H1 (cell line): ENCODE data around the gene HES1. TPM values are rescaled to one million over a fixed set of nuclear protein-coding genes. Genes with fewer than 3 reads are reported as not detected.

Experiments used
- CTCF ChIA-PET: fragments of 300-600 bp; sonication (Branson Sonifier 250); formaldehyde crosslinking; loops from one replicate; lab custom pipeline; 2021; ENCODE audit not compliant: partially characterized antibody; lab: Charles Lee
- POLR2A ChIA-PET: fragments of 300-600 bp; sonication (Branson Sonifier 250); formaldehyde crosslinking; loops from one replicate; lab custom pipeline; 2021; ENCODE audit warnings: inconsistent platforms; ENCODE audit not compliant: partially characterized antibody; lab: Charles Lee
- DNase-seq, 2 experiments: peaks; one replicate each; pipeline versions ENCODE4 v3.0.0 to v3.0.0-alpha.2; 2010 to 2022; ENCODE audit warnings: low spot score in 2 of 2, low read depth in 1 of 2, mixed read lengths in 1 of 2
- FAIRE-seq: peaks from 2 replicates; lab custom pipeline; 2011; peaks lifted over from hg19 to GRCh38; lab: Jason Lieb, UNC
- H2AFZ ChIP-seq: 2 replicates; pipeline ENCODE4 v1.8.1; 2012; ENCODE audit warnings: low read length, inconsistent platforms
- H2AK5ac ChIP-seq: 2 replicates; pipeline ENCODE4 v1.6.1; 2013; ENCODE audit warnings: low read depth, low read length
- H2BK120ac ChIP-seq: replicated peaks from 2 replicates; pipeline ENCODE3; 2013; ENCODE audit warnings: low read depth, low read length, inconsistent platforms
- H2BK12ac ChIP-seq: 2 replicates; pipeline ENCODE4 v1.6.1; 2013; ENCODE audit warnings: low read depth, low read length
- H2BK15ac ChIP-seq: 2 replicates; pipeline ENCODE4 v1.6.1; 2013; ENCODE audit warnings: low read length
- H2BK20ac ChIP-seq: 2 replicates; pipeline ENCODE4 v1.6.1; 2013; ENCODE audit warnings: low read length
- H2BK5ac ChIP-seq: 2 replicates; pipeline ENCODE4 v1.6.1; 2013; ENCODE audit warnings: low read depth, low read length
- H3K14ac ChIP-seq: 2 replicates; pipeline ENCODE4 v1.6.1; 2013; ENCODE audit warnings: inconsistent platforms; ENCODE audit not compliant: insufficient read length
- H3K18ac ChIP-seq: 2 replicates; pipeline ENCODE4 v1.6.1; 2013; ENCODE audit warnings: low read length; ENCODE audit errors: extremely low read depth
- H3K23ac ChIP-seq: 2 replicates; pipeline ENCODE4 v1.6.1; 2013; ENCODE audit warnings: inconsistent platforms; ENCODE audit not compliant: insufficient read length
- H3K23me2 ChIP-seq: 2 replicates; pipeline ENCODE4 v1.6.1; 2013; ENCODE audit warnings: low read depth, low read length
- H3K27ac ChIP-seq: 2 replicates; pipeline ENCODE4 v1.6.1; 2011; ENCODE audit warnings: low read depth, low read length, inconsistent platforms
- H3K27me3 ChIP-seq, 4 experiments: replicated peaks in 1 of 4; 1 replicate in 1 of 4; 2 replicates in 3 of 4; pipeline versions ENCODE4 v1.6.1 to v1.8.1; 2011 to 2013; ENCODE audit warnings: low read length in 3 of 4, mild to moderate bottlenecking in 3 of 4, inconsistent platforms in 2 of 4, mixed read lengths in 2 of 4, moderate library complexity in 1 of 4; ENCODE audit not compliant: control insufficient read depth in 3 of 4, insufficient read depth in 3 of 4; ENCODE audit errors: extremely low read depth in 1 of 4
- H3K36me3 ChIP-seq, 4 experiments: 2 replicates each; pipeline versions ENCODE4 v1.6.1 to v1.8.1; 2011 to 2013; ENCODE audit warnings: mild to moderate bottlenecking in 4 of 4, low read length in 3 of 4, moderate library complexity in 2 of 4, control low read depth in 1 of 4, inconsistent platforms in 1 of 4; ENCODE audit not compliant: insufficient read depth in 4 of 4, control insufficient read depth in 2 of 4
- H3K4ac ChIP-seq: replicated peaks from 2 replicates; pipeline ENCODE3; 2013; ENCODE audit warnings: low read length, low read depth, mixed read lengths, inconsistent platforms; ENCODE audit not compliant: insufficient read length
- H3K4me1 ChIP-seq, 4 experiments: replicated peaks in 1 of 4; 1 replicate in 1 of 4; 2 replicates in 3 of 4; pipeline versions ENCODE4 v1.6.1 to v1.8.1; 2011 to 2013; ENCODE audit warnings: low read length in 3 of 4, inconsistent platforms in 2 of 4, mixed read lengths in 1 of 4; ENCODE audit not compliant: insufficient read depth in 4 of 4, control insufficient read depth in 3 of 4
- H3K4me2 ChIP-seq, 2 experiments: 2 replicates each; pipeline versions ENCODE4 v1.6.1 to v1.8.1; 2011 to 2013; ENCODE audit warnings: low read depth in 2 of 2, low read length in 2 of 2, control low read depth in 1 of 2, inconsistent platforms in 1 of 2, mild to moderate bottlenecking in 1 of 2; ENCODE audit not compliant: insufficient read depth in 1 of 2
- H3K4me3 ChIP-seq, 4 experiments: fragments of 200-600, 300-600 bp in 1 of 4; sonication (generic), shearing (Covaris generic), sonication (Bioruptor Twin) in 1 of 4; 2 replicates each; pipeline versions ENCODE4 v1.5.1 to v1.8.1; 2011 to 2016; ENCODE audit warnings: low read length in 4 of 4, low read depth in 3 of 4, control low read depth in 2 of 4, inconsistent platforms in 2 of 4, mild to moderate bottlenecking in 2 of 4, mixed read lengths in 1 of 4, moderate library complexity in 1 of 4; ENCODE audit not compliant: insufficient read depth in 2 of 4; ENCODE audit errors: extremely low read depth in 1 of 4
- H3K56ac ChIP-seq: replicated peaks from 2 replicates; pipeline ENCODE3; 2013; ENCODE audit warnings: low read depth, mild to moderate bottlenecking, mixed read lengths, low read length, inconsistent platforms; ENCODE audit not compliant: insufficient read length
- H3K79me1 ChIP-seq: 2 replicates; pipeline ENCODE4 v1.6.1; 2013; ENCODE audit warnings: low read depth, low read length, control low read depth
- H3K79me2 ChIP-seq, 2 experiments: 2 replicates each; pipeline versions ENCODE4 v1.6.1 to v1.8.1; 2012 to 2013; ENCODE audit warnings: low read length in 2 of 2, mild to moderate bottlenecking in 2 of 2, inconsistent platforms in 1 of 2; ENCODE audit not compliant: insufficient read depth in 2 of 2, control insufficient read depth in 1 of 2
- H3K9ac ChIP-seq, 4 experiments: replicated peaks in 1 of 4; 1 replicate in 1 of 4; 2 replicates in 3 of 4; pipeline versions ENCODE4 v1.6.1 to v1.8.1; 2011 to 2013; ENCODE audit warnings: low read depth in 3 of 4, low read length in 3 of 4, control low read depth in 2 of 4, mild to moderate bottlenecking in 2 of 4, moderate library complexity in 2 of 4, inconsistent platforms in 1 of 4; ENCODE audit errors: extremely low read depth in 1 of 4
- H3K9me3 ChIP-seq, 2 experiments: 2 replicates each; pipeline versions ENCODE4 v1.6.1 to v1.8.1; 2012 to 2013; ENCODE audit warnings: mild to moderate bottlenecking in 2 of 2, moderate library complexity in 2 of 2, control low read depth in 1 of 2, inconsistent platforms in 1 of 2, low read depth in 1 of 2, low read length in 1 of 2, mixed read lengths in 1 of 2; ENCODE audit not compliant: insufficient read depth in 2 of 2
- H4K20me1 ChIP-seq, 2 experiments: replicated peaks in 1 of 2; 2 replicates each; pipeline versions ENCODE3 to v1.8.1; 2011 to 2013; ENCODE audit warnings: inconsistent platforms in 2 of 2, low read length in 2 of 2, mild to moderate bottlenecking in 1 of 2; ENCODE audit not compliant: insufficient read depth in 2 of 2, control insufficient read depth in 1 of 2
- H4K5ac ChIP-seq: 2 replicates; pipeline ENCODE4 v1.6.1; 2013; ENCODE audit warnings: low read length, low read depth, mixed read lengths, inconsistent platforms; ENCODE audit not compliant: insufficient read length
- H4K8ac ChIP-seq: 2 replicates; pipeline ENCODE4 v1.8.0; 2013; ENCODE audit warnings: mild to moderate bottlenecking, moderate library complexity, low read length, inconsistent platforms; ENCODE audit not compliant: insufficient read depth; ENCODE audit errors: extremely low read depth
- H4K91ac ChIP-seq: replicated peaks from 2 replicates; pipeline ENCODE3; 2013; ENCODE audit warnings: low read length, mixed read lengths, inconsistent platforms; ENCODE audit not compliant: insufficient read length
- GTF2F1 ChIP-seq: IDR thresholded peaks from 2 replicates; pipeline ENCODE4 v1.6.1; 2012; ENCODE audit warnings: low read depth, low read length, improper control_type of control experiment, borderline replicate concordance
- KDM4A ChIP-seq: IDR thresholded peaks from one replicate; pipeline ENCODE4 v1.7.1; 2012; ENCODE audit warnings: low read depth, mild to moderate bottlenecking, moderate library complexity, low read length, inconsistent platforms; ENCODE audit not compliant: severe bottlenecking
- NRF1 ChIP-seq: IDR thresholded peaks from 2 replicates; pipeline ENCODE4 v1.6.1; 2011; ENCODE audit warnings: mild to moderate bottlenecking, low read depth, low read length, improper control_type of control experiment
- RFX5 ChIP-seq: IDR thresholded peaks from 2 replicates; pipeline ENCODE4 v1.6.1; 2011; ENCODE audit warnings: low read depth, low read length, improper control_type of control experiment, borderline replicate concordance
- WGBS, 2 experiments: shearing (Covaris generic) in 1 of 2; methylation state at CpG; one replicate each; pipeline versions ENCODE4 v1.1.6 to v1.1.7; 2013 to 2015; ENCODE audit warnings: low lambda C conversion rate in 2 of 2, mixed read lengths in 2 of 2, inconsistent platforms in 1 of 2, low coverage in 1 of 2, missing lambda C conversion rate in 1 of 2; ENCODE audit not compliant: insufficient replicate concordance in 2 of 2, insufficient coverage in 1 of 2, insufficient read length in 1 of 2; ENCODE audit errors: extremely low coverage in 1 of 2, missing lambda C conversion rate in 1 of 2; 5-methylcytosine and 5-hydroxymethylcytosine counted together
- polyA plus RNA-seq, 7 experiments: library from polyadenylated mRNA; depleted of rRNA in 3 of 7; stranded (reverse) in 5 of 7; unstranded in 2 of 7; fragments of >200 nt in 5 of 7; fragments of 200-250 nt in 2 of 7; gene quantifications; 1 replicate in 5 of 7; 2 replicates in 1 of 7; 4 replicates in 1 of 7; pipeline versions ENCODE4 v1.2.1 to v1.2.3, GENCODE V29; 2011 to 2013; ENCODE audit warnings: missing spikeins in 2 of 7, mixed read lengths in 2 of 7
- total RNA-seq: library from RNA; stranded (reverse); fragmentation: NEBNext Ultra II Directional; extraction: Animal tissue kit (Norgen Biotek cat#: 25700); gene quantifications from 2 replicates; pipeline ENCODE4 v1.2.1, GENCODE V29; 2021

Gene HES1
- total and polyA plus RNA-seq, 2 of the 8 experiments (the other 6 are each of a cell fraction or from before 2014, with no cell fraction given) = 7.9 to 12.9 TPM

DNA sequence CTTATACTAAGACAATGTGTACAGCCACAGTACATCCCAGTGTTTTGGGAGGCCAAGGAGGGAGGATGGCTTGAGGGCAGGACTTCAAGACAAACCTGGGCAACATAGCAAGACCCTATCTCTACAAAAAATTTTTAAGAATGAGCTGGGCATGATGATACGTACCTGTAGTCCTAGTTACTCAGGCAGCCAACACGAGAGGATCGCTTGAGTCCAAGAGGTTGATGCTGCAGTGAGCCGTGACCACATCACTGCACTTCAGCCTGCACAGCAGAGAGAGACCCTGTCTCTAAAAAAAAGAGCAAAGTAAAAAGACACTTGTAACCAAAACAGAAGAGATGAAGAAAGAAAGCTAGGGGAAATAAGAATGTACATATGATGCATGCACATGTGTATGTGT, 38.5 kb downstream of the HES1 start:
- Histone ChIP-seq H2BK20ac (no peak overlapping the region), H3K9me3 (no peaks in the 10 kb centered on the region), H3K23me2 (no peaks in the 10 kb centered on the region), H2BK15ac (no peak overlapping the region), H3K36me3 (no peaks in the 10 kb centered on the region), H2BK12ac (no peak overlapping the region), H4K91ac (no peak overlapping the region), H4K20me1 (no peaks in the 10 kb centered on the region), H2AFZ (no peak overlapping the region), H3K18ac (no peak overlapping the region; the same call in 1 of the 2 replicates), H3K4ac (no peak overlapping the region), H3K23ac (no peak overlapping the region), H3K14ac (no peak overlapping the region), H3K4me1 (peaks cover 0 to 25% (median 6%) of the 10 kb centered on the region in 4 experiments; a peak in 5 of 7 replicates), H3K79me2 (no peaks in the 10 kb centered on the region), H4K8ac (no peak overlapping the region), H2BK120ac (no peak overlapping the region), H3K4me3 (no peak overlapping the region), H3K27me3 (no peaks in the 10 kb centered on the region; a peak in 1 of 7 replicates), H2AK5ac (no peak overlapping the region), H3K27ac (no peak overlapping the region), H2BK5ac (no peak overlapping the region), H3K56ac (no peak overlapping the region), H3K4me2 (no peak overlapping the region), H3K9ac (no peak overlapping the region), H3K79me1 (no peaks in the 10 kb centered on the region), H4K5ac (no peak overlapping the region)
- FAIRE-seq (no peak), DNase-seq (no peak)
- CTCF ChIA-PET = interaction anchor here (0.8 to 0.9 kb wide), 2 partner anchors 16 to 161 kb away, joined by 3 to 4 read pairs; no protein-coding TSS in a partner anchor
- 82% methylated on average over 4 of the region's 4 CpGs; no CpG with 5 or more reads in 1 of the 2 experiments for WGBS, 2 experiments
- no peak for TF ChIP-seq NRF1
- no peak for TF ChIP-seq RFX5
- no peak for TF ChIP-seq KDM4A
- no peak for TF ChIP-seq GTF2F1
- POLR2A ChIA-PET = interaction anchor here (0.6 kb wide), 1 partner anchor 33 kb away, joined by 3 read pairs; no protein-coding TSS in a partner anchor
